NCI-H1048 (cell line): ENCODE measurements around the gene KIF1A.
"Not testable (repeated sequence)": the region's sequence is repeated elsewhere in the genome, so short reads cannot be mapped to it uniquely, and the experiment has no call there.

Source experiments
- DNase-seq: peaks from one replicate; lab custom pipeline; 2025; lab: John Stamatoyannopoulos, UW

The KIF1A gene

GRCh38 chr2:240787521-240788472, 32.2 kb downstream of the KIF1A start:
- no peak for DNase-seq

DNA sequence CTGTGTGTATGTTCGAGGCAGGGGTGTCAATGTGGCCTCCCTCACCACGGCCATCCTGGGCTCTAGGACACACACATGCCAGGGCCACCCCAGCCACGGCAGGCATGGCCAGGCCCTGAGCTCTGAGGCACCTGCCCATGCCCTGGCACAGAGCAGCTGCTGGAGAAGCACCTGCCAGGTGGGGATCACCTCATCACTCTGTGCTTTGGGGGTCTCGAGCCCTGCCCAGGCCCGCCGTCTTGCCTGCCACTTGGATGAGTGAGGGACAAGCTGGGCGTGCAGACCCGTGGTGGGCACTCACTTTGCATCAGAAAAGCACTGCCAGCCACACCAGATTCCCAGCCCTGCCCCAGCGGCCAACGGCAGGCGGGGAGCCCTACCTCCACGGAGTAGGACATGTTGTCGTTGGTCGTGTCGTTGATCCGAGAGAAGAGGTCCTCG, 33.1 kb downstream of the KIF1A start:
- DNase-seq = no peak

- no peak for DNase-seq
Observed at GRCh38 chr2:240786355-240786841, 33.6 kb downstream of the KIF1A start.

GRCh38 chr2:240785424-240786335, 34.3 kb downstream of the KIF1A start:
- DNase-seq = no peak

- DNase-seq = no peak
Observed at GRCh38 chr2:240784629-240785423, 35.2 kb downstream of the KIF1A start.

GRCh38 chr2:240783819-240784621, 36.0 kb downstream of the KIF1A start:
- no peak for DNase-seq

DNA sequence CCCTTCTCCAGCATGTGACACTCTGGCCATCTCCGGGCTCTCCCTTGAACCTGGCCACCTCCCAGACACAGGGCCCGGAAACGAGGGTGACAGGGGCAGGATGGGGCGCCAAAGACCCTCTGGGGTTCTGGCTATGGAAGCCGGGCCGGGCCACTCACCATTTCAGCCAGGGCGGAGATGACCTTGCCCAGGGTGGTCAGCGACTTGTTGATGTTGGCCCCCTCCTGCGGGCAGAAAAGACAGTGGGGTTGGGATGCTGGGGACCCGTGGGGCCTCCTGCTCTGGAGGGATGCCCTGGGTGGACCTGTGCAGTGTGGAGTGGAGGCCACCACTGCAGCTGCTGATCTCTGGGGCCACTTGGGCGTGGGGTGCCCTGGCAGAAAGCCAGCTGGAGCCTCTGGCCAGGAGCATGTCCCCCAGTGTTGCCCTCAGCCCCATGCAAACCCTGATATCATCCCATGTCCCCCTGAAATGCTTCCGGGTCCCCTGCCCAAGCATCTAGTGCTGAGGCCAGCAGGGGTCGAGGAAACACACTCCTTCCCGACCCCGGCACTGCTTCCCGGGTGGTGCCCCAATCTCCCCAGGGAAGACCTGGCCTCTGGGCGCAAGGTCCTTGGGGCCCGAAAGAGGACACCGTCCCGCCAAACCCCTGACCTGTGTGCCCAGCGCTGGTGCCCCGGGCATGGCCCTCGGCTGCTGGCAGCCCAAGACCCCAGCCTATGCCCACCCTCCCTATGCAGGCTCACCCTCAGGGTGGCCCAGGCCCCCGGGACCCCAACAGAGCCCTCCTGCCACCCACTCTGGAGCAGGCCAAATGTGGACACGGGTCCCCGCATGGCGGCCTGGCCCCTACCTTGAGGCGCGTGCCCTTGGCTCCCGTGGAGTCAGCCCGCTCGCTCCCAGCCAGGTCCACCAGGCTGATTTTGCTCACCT, 36.9 kb downstream of the KIF1A start:
- no peak for DNase-seq

DNA sequence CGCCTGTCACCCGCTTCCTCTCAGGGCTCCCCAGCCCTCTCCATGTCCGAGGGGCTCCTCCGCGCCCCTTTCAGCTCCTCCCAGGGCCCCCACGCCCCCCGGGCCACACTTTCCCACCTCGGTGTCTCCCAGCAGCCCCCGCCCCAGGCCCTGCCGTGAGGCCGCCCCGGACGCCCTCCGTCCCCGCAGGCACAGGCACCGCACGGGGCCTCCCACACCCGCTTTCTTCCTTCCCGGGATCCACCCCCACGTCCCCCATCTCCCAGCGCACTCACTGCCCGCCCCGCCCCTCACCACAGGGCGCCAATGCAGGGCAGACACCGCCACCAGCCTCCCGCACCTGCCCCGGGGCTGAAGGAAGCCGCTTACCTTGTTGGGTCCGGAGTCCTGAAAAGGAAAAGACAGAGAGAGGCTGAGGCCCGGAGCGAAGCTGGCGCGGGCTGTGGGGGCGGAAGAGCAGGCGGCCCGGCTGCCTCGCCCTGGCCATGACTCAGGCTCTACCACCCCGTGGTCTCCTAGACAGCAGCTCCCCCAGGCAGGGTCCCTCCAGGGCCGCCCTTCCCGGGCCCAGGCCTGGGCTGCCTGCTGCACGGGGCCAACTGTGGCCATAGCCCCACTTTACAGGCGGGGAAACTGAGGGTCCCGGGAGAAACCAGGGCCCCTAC, 37.7 kb downstream of the KIF1A start:
- DNase-seq = no peak

GRCh38 chr2:240781471-240782220, 38.4 kb downstream of the KIF1A start:
- no peak for DNase-seq

- DNase-seq = no peak
Observed at GRCh38 chr2:240780023-240780700, 39.9 kb downstream of the KIF1A start.

GRCh38 chr2:240779250-240779832, 40.7 kb downstream of the KIF1A start:
- DNase-seq = not testable (repeated sequence)

DNA sequence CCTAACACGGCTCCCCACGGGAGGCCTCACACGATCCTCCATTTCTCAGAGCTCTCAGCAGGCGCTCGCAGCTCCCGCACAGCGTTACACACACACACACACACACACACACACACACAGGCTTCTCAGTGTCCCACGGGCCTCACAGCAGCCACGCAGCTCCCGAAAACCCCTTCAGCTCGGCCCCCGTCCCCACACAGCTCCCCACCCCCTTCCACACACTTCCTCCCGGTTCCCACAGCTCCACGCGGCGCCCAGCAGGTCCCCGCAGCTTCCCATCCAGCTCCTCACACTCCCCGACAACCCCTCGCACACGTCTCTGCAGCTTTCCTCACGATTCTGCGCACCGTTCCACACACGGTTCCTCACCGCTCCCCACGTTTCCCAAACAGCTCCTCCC, 41.6 kb downstream of the KIF1A start:
- no peak for DNase-seq

GRCh38 chr2:240777456-240778212, 42.4 kb downstream of the KIF1A start:
- DNase-seq = no peak

GRCh38 chr2:240775905-240776304, 44.1 kb downstream of the KIF1A start:
- DNase-seq = no peak

DNA sequence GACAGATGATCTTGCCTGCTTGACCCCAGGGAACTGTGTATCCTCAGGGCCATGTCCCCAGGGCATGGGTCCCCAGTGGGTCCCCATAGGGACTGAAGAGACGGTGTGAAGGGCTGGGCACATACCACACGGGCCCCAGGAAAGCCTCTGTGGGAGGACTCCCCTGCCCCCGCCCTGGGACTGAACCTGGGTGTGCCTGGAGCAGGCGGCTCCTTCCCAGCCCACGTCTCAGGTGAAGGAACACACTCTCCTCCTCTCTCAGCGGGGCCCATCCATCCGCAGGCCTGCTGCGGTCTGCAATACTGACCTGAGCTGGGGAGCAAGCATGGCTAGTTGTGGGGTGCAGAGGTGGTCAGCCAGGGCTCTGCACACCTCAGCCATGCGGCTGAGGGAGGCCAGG, 45.2 kb downstream of the KIF1A start:
- DNase-seq = no peak

- DNase-seq = no peak
Observed at GRCh38 chr2:240769096-240769495, 50.9 kb downstream of the KIF1A start.

GRCh38 chr2:240768216-240768615, 51.8 kb downstream of the KIF1A start:
- no peak for DNase-seq
